Ramos (cell line): ENCODE measurements around the gene ZNF20.

Experiments
- in situ Hi-C: fragments of 300-500 bp; cut with MboI; formaldehyde crosslinking; loops from one replicate; pipeline ENCODE4 v1.14.3; 2022; ENCODE audit warnings: low sequenced_read_pairs; ENCODE audit not compliant: unreplicated experiment

Gene ZNF20

GRCh38 chr19:12139885-12140544 is at the start of gene ZNF20:
Gene ZNF20, minus strand, starts transcription at chr19:12140350. Its CDS starts 168 bp downstream, at chr19:12140182.
- in situ Hi-C loops: loop anchor here (5.0 kb wide), 1 partner anchor 258 kb away; no protein-coding TSS in a partner anchor

- in situ Hi-C loops: no loop called here
Measured at GRCh38 chr19:12187625-12188024, 47.5 kb upstream of the ZNF20 start.

DNA sequence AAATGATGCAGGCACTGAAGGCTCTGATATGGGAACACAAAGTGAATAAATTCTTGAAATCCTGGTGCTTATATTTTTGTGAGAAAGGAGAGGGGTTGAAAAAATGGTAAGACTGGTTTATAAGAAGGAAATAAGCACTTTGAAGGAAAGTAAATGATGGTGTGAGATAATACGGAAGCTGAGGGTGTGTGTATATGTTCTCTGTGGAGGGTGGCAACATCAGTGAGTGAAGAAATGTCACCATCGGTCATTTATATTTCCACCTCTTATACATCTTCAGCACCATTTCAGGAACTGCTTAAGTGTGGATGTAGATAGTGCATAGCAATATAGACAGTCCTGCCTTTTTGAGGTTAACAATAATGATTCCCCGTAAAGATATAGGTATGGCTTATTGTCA is 40.2 kb upstream of the ZNF20 start:
- in situ Hi-C loops: no loop called here

DNA sequence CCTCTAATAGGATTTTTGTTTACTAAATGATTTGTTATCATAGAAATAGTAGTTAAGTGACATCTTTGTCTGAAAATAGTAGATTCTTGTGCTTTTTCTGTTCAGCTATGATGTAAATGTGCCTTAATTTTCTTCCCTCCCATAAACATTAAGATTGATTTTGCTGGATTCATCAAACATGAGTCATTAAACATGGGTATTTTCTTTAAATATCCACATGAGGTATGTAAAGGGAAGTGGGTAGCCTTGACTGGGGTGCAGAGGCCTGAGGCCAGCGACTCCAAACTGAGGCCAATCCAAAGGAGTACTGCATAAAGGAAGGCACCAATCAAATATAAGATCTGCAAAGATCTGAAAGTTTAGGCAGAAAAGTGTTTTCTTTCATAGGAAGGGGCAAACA is 26.5 kb upstream of the ZNF20 start:
- in situ Hi-C loops: no loop called here

DNA sequence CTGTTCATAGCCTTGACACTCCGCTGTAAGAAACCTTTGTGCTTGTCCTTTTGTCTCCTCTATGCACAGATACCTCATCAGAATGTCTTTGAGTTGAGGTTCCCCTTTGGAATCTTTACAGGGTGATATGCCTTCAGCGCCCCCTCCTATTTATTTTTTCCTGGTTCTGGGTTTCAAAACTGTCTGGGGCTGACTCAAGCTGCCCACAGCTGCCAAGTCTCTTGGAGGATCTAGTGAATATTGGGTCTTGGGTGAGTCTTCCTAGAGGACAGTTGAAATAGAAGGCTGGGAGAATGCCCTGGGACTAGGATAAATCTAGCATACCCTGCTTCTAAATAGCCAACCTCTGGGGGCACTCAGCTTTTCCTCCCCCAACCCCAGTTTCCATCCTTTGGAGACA is 23.7 kb upstream of the ZNF20 start:
- in situ Hi-C loops: no loop called here

- in situ Hi-C loops: no loop called here
Measured at GRCh38 chr19:12162882-12163806, 23.0 kb upstream of the ZNF20 start, which contains the start of gene ZNF136. Gene ZNF136, plus strand, starts transcription at chr19:12163096. Its CDS starts 108 bp downstream, at chr19:12163204.

GRCh38 chr19:12162513-12162881 is 22.3 kb upstream of the ZNF20 start:
- in situ Hi-C loops: no loop called here

DNA sequence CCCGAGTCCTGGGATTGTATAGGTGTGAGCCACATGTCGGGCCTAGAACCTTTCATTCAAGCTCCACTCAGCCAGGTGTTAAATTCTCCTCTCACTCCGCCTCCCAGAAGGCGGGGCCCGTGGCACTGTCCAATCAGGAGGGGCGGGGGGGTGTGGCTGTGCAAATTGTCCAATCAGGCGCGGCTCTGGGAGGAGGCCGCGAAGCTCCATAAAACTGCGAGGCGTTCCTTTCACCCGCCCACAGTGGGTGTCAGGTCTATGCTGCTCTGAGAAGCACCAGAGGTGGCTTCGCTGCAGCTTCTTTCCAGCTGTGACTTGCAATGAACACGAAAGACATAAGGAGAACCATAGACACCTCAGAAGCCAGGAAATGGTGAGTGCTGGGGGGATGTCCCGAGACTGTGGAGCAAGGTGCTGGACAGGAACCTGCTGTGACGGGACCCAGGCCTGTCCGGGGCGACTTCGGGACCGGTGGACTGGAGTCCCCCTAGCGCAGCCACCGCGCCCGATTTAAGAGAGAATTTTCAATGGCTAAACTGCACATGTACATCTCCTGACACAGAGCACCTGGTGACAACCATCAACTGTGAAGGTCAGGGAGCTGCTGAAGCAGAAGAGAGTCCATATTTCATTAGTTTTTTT is 19.7 kb upstream of the ZNF20 start:
- in situ Hi-C loops: no loop called here

DNA sequence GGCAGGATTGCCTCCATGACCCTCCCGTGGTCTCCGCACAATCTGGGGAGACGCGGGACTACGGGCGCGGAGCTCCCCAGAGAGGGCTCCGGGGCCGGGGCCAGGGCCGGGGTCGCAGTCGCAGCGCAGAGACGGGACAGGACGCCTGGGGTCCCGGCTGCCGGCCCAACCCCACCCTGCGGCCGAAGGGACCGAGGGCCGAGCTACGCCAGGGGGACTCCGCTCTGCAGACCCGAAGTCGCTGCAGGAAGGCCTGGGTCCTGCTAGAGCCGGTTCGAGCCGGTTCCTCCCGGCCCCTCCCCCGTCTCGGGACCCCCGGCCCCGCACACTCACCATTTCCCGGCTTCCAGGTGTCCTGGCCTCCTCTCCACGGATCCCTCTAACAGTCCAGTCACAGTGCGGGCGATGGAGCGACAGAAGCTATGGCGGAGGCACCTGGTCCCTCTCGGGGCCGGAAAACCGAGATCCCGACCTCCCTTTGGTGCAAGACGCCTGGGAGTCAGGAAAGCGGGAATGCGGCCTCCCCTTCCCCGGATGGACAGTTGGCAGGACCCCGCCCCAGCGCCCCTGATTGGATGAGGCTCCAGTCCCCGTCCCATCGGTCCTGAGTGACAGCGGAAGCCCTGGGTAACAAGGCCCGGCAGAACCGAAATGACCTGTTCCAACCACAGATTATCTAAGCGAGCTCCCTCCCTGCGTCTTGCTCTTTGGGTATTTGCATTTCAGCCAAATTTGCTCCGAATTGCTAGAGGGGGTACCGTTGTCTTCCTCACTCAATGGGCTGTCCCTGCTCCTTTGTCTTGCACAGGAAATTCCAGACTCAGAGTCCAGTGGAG is 16.3 kb upstream of the ZNF20 start, which contains the start of gene ZNF625:
Gene ZNF625, minus strand, starts transcription at position 512 of the 836 bp plus-strand sequence. Its CDS starts 176 bp downstream, at position 336.
- in situ Hi-C loops: no loop called here

DNA sequence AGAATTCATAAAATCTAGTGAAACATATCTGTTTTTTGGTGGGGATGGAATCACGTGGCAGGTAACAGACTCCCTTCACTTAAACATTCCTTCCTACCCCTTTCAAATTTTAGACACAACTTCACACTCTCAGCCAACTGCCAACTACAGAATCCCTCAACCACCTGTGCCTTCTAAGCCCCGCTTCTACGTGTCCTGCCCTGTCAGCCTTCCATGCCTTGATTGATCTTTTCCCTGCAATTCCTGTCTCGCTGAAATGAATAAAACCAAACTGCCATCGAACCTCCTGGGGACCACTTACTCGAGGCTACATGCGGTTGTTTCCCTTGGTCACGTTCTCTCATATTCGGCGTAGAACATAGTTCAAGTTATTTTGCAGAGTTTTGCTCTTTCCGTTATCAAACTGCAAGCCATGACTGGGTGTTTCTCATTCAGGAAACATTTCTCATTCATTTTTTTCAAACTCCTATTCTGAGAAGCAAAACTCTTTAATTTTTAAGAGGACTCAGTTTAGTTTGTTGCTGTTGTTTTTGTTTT is 15.2 kb upstream of the ZNF20 start:
- in situ Hi-C loops: no loop called here

DNA sequence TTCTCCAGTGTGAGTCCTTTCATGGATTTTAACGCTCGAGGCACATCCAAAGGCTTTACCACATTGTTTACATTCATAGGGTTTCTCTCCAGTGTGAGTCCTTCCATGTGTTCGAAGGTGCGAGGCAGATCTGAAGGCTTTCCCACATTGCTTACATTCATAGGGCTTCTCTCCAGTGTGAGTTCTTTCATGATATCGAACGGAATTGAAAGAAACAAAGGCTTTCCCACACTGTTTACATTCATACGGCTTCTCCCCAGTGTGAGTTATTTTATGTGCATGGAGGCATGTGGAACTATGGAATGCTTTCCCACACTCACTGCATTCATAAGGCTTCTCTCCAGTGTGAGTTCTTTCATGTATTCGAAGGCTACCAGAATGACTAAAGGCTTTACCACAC is 5.2 kb upstream of the ZNF20 start:
- in situ Hi-C loops: no loop called here

GRCh38 chr19:12141405-12141736 is 1.2 kb upstream of the ZNF20 start:
- in situ Hi-C loops: loop anchor here (5.0 kb wide), 1 partner anchor 259 kb away; no protein-coding TSS in a partner anchor

DNA sequence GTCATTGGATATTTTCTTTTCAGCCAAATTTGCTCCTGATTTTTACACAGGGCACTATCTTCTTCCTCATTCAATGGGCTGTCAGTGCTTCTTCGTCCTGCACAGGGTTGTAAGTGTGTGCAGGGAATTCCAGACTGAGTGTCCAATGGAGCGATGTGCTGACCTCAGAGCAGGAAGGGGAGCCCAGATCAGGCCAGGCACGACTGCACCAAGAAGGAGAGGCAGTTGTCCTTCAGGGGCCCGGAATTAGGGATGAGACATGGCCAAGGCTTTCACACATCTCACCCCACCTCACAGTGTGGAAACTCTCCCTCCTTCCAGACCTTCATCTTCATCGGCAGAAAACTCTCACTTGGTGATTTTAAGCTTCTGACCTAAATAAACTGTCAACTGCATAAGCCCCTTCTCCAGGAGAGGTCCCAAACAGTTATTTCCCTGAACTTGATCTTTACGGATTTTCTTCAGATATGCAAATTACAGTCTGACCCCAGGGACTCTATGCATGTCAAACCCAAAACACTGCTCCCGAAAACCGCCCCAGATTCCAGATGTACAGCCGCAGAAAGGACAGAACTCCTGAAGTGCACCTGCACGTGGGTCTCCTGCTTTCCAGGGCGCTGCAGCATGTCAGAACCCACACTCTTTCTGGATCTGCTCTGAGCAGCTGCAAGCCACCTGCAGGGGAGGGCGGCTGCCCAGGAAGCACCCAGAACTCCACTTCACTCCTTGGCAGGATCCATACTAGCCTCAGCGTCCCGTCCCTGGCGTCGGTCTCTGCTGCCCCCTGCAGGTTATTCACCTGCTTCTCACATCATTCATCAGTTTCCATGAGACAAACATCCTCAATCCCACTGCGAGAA is 625 bp upstream of the ZNF20 start:
- in situ Hi-C loops: loop anchor here (5.0 kb wide), 1 partner anchor 258 kb away; no protein-coding TSS in a partner anchor

GRCh38 chr19:12139269-12139668 is 881 bp downstream of the ZNF20 start:
- in situ Hi-C loops: no loop called here

GRCh38 chr19:12137221-12137940 is 2.8 kb downstream of the ZNF20 start:
- in situ Hi-C loops: no loop called here

GRCh38 chr19:12133069-12133468 is 7.1 kb downstream of the ZNF20 start:
- in situ Hi-C loops: no loop called here

GRCh38 chr19:12126707-12127106 is 13.4 kb downstream of the ZNF20 start:
- in situ Hi-C loops: no loop called here
